Fibroblast of lung (primary cell): ENCODE data around the gene MAN1A2. TPM values are rescaled to one million over a fixed set of nuclear protein-coding genes. Genes with fewer than 3 reads are reported as not detected.

ENCODE experiments used
- DNase-seq, 2 donors: peaks; one replicate each; pipeline versions ENCODE4 v3.0.0 to v3.0.0-alpha.2; 2010; ENCODE audit warnings: low read depth in 2 of 2
- H2AFZ ChIP-seq: 2 replicates; pipeline ENCODE4 v1.5.1; 2012; ENCODE audit warnings: low read length, control low read depth, inconsistent platforms
- H3K27ac ChIP-seq: 2 replicates; pipeline ENCODE4 v1.5.1; 2011; ENCODE audit warnings: low read length, control low read depth; ENCODE audit not compliant: insufficient read depth
- H3K27me3 ChIP-seq: 2 replicates; pipeline ENCODE4 v1.5.1; 2011; ENCODE audit warnings: mild to moderate bottlenecking, low read length; ENCODE audit not compliant: control insufficient read depth, insufficient read depth
- H3K36me3 ChIP-seq: 2 replicates; pipeline ENCODE4 v1.5.1; 2011; ENCODE audit warnings: low read length; ENCODE audit not compliant: control insufficient read depth, insufficient read depth
- H3K4me1 ChIP-seq: 2 replicates; pipeline ENCODE4 v1.5.1; 2011; ENCODE audit warnings: low read length; ENCODE audit not compliant: control insufficient read depth, insufficient read depth; ENCODE audit errors: extremely low read depth
- H3K4me2 ChIP-seq: 2 replicates; pipeline ENCODE4 v1.5.1; 2011; ENCODE audit warnings: low read length, control low read depth; ENCODE audit not compliant: insufficient read depth; ENCODE audit errors: extremely low read depth
- H3K4me3 ChIP-seq, 4 experiments: fragments of 200-600 bp in 1 of 4; sonication (generic) in 1 of 4; replicated peaks in 1 of 4; 2 replicates each; pipeline ENCODE4 v1.5.1; 2011 to 2016; ENCODE audit warnings: low read length in 4 of 4, low read depth in 3 of 4, mild to moderate bottlenecking in 3 of 4, control low read depth in 2 of 4, inconsistent platforms in 1 of 4, mixed read lengths in 1 of 4; ENCODE audit not compliant: insufficient read depth in 1 of 4; ENCODE audit errors: control extremely low read depth in 1 of 4
- H3K79me2 ChIP-seq: 2 replicates; pipeline ENCODE4 v1.5.1; 2012; ENCODE audit warnings: mild to moderate bottlenecking, low read length, inconsistent platforms; ENCODE audit not compliant: control insufficient read depth, insufficient read depth
- H3K9ac ChIP-seq: 2 replicates; pipeline ENCODE4 v1.5.1; 2011; ENCODE audit warnings: mild to moderate bottlenecking, low read length, control low read depth; ENCODE audit not compliant: insufficient read depth
- H3K9me3 ChIP-seq: 2 replicates; pipeline ENCODE4 v1.5.1; 2012; ENCODE audit warnings: low read depth, low read length; ENCODE audit not compliant: control insufficient read depth, insufficient read depth
- H4K20me1 ChIP-seq: 2 replicates; pipeline ENCODE4 v1.5.1; 2011; ENCODE audit warnings: low read length; ENCODE audit not compliant: control insufficient read depth, insufficient read depth; ENCODE audit errors: extremely low read depth
- EZH2 ChIP-seq: IDR thresholded peaks from 2 replicates; pipeline ENCODE4 v1.5.1; 2012; ENCODE audit warnings: low read length, control low read depth, mild to moderate bottlenecking; ENCODE audit errors: missing control alignments
- polyA plus RNA-seq, 2 donors: library from polyadenylated mRNA; depleted of rRNA in 1 of 2; stranded (reverse) in 1 of 2; unstranded in 1 of 2; fragments of >200 nt; gene quantifications; 2 replicates each; pipeline ENCODE4 v1.2.1, GENCODE V29; 2011 to 2012; ENCODE audit warnings: missing spikeins in 1 of 2
- total RNA-seq: library from RNA; depleted of rRNA; stranded (reverse); fragments of >200 nt; gene quantifications from 2 replicates; pipeline ENCODE4 v1.2.1, GENCODE V29; 2014
- TF ChIP-seq, protein P1 (sequence below), 2 donors: IDR thresholded peaks in 1 of 2; conservative IDR thresholded peaks in 1 of 2; 1 replicate in 1 of 2; 2 replicates in 1 of 2; pipeline ENCODE4 v1.5.1; 2011 to 2012; ENCODE audit warnings: low read length in 2 of 2, control low read depth in 1 of 2, inconsistent platforms in 1 of 2, low read depth in 1 of 2, mild to moderate bottlenecking in 1 of 2

The MAN1A2 gene
- total and polyA plus RNA-seq, 2 donors (not counting 1 experiment from before 2014, with no cell fraction given), result 41.9 to 43.6 TPM

DNA sequence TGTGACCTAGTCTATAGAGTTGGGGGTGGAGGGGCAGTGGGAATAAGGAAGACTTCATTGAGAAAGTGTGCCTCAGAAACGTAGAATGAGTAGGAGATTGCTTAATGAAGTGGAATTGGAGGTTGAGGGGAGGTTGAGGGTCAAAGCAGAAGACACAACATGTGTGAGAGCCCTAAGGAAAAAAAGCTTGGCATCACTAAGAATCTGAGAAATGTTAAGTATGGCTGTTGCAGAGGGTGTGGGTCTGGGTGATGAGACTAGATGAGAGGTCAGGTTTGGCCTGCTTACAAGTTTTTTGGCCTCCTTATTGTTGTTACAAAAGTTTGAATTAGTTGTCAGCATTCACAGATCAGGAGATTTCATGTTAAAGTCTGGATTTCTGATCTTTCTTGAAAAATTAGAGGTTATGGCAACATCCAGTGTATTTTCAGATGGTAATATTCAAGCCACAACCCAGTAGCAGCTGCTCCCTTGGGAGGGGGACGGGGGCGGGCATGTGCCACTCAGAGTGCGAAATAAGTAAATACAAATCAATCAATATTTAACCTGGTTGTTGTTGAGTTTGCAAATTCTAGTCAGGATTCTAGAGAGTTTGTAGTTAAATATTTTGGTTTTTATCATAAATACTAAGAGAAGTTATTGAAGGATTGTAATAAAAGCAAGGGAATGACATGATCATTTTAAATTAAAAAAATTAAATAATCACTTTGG lies 4.3 kb downstream of the MAN1A2 start:
- Histone ChIP-seq H2AFZ (no peak overlapping the region), H3K9me3 (no peaks in the 10 kb centered on the region), H4K20me1 (peaks cover 2% of the 10 kb centered on the region), H3K27me3 (no peaks in the 10 kb centered on the region), H3K4me3 (peak overlapping the region in 2 of 4 experiments; percentile 71 to 82), H3K4me2 (peak overlapping the region; percentile 54), H3K36me3 (no peaks in the 10 kb centered on the region), H3K79me2 (peaks cover 65% of the 10 kb centered on the region), H3K4me1 (no peaks in the 10 kb centered on the region), H3K9ac (no peak overlapping the region), H3K27ac (no peak overlapping the region)
- no peak for TF ChIP-seq EZH2
- TF ChIP-seq, protein P1, sequence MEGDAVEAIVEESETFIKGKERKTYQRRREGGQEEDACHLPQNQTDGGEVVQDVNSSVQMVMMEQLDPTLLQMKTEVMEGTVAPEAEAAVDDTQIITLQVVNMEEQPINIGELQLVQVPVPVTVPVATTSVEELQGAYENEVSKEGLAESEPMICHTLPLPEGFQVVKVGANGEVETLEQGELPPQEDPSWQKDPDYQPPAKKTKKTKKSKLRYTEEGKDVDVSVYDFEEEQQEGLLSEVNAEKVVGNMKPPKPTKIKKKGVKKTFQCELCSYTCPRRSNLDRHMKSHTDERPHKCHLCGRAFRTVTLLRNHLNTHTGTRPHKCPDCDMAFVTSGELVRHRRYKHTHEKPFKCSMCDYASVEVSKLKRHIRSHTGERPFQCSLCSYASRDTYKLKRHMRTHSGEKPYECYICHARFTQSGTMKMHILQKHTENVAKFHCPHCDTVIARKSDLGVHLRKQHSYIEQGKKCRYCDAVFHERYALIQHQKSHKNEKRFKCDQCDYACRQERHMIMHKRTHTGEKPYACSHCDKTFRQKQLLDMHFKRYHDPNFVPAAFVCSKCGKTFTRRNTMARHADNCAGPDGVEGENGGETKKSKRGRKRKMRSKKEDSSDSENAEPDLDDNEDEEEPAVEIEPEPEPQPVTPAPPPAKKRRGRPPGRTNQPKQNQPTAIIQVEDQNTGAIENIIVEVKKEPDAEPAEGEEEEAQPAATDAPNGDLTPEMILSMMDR (conservative IDR thresholded peaks at IDR 0.05 in 1 of 2, IDR thresholded peaks at IDR 0.05 in 1 of 2; ENCODE audit: low read depth in 1 of 2, low read length in 2 of 2), result no peak
- DNase-seq, result peak in 1 of 2 donors; percentile 72

DNA sequence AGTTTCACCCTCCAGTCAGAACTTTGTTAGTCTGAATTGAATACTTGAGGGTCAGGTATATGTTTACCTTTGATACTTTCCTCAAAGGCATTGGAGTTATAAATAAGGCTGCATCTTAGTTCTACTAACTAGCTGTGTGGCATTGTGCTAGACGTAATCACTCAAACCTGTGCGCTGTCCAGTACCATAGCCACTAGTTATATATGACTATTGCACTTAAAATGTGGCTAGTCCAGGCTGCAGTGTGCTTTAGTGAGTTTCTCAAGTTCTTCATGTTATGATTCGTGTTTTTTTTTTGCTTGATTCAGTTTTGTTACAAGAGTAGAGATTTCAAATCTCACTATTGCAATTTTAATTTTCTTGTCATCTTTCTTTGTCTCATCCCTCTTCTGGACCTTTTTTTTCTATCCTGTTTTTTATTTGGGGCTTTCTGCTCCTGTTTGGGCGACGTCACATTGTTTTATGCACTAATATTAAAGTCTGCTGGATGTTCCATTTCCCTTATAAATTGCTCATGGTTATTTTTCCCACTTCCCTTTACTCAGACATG lies 5.7 kb downstream of the MAN1A2 start:
- no peaks in the 10 kb centered on the region for H3K27me3 ChIP-seq
- no peak overlapping the region for H3K27ac ChIP-seq
- H3K36me3 ChIP-seq, result no peaks in the 10 kb centered on the region
- H3K4me2 ChIP-seq, result no peak overlapping the region
- H2AFZ ChIP-seq, result no peak overlapping the region
- no peaks in the 10 kb centered on the region for H3K4me1 ChIP-seq
- TF ChIP-seq, protein P1 (conservative IDR thresholded peaks at IDR 0.05 in 1 of 2, IDR thresholded peaks at IDR 0.05 in 1 of 2; ENCODE audit: low read depth in 1 of 2, low read length in 2 of 2), result no peak
- TF ChIP-seq EZH2, result no peak
- no peaks in the 10 kb centered on the region for H3K9me3 ChIP-seq
- DNase-seq, result peak in 1 of 2 donors; percentile 47
- H4K20me1 ChIP-seq, result peaks cover 2% of the 10 kb centered on the region
- H3K4me3 ChIP-seq, result no peak overlapping the region
- H3K79me2 ChIP-seq, result peaks cover 60% of the 10 kb centered on the region
- no peak overlapping the region for H3K9ac ChIP-seq

DNA sequence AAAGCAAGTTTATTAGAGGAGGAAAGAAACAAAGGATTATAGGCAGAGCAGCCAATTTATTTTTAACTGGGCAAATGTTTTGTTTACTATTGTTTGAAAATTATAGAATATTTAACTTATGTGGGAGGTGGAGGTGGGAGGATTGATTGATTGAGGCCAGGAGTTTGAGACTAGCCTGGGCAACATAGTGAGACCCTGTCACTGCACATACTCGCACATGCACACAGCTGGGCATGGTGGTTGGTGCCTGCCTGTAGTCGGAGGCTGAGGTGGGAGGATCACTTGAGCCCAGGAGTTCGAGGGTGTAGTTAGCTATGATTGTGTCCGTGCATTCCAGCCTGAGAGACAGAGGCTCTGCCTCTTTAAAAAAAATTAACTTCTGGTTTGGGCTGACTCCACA lies 6.7 kb downstream of the MAN1A2 start:
- Histone ChIP-seq H3K4me2 (no peak overlapping the region), H3K36me3 (no peaks in the 10 kb centered on the region), H3K27ac (no peak overlapping the region), H3K27me3 (no peaks in the 10 kb centered on the region), H3K79me2 (peaks cover 54% of the 10 kb centered on the region), H3K9ac (no peak overlapping the region), H4K20me1 (peaks cover 2% of the 10 kb centered on the region), H2AFZ (no peak overlapping the region), H3K4me1 (no peaks in the 10 kb centered on the region), H3K9me3 (no peaks in the 10 kb centered on the region), H3K4me3 (no peak overlapping the region)
- TF ChIP-seq EZH2, result no peak
- TF ChIP-seq, protein P1 (conservative IDR thresholded peaks at IDR 0.05 in 1 of 2, IDR thresholded peaks at IDR 0.05 in 1 of 2; ENCODE audit: low read depth in 1 of 2, low read length in 2 of 2), result no peak
- no peak for DNase-seq
